ENCODE results near the gene GRID1.

GRID1 gene

DNA sequence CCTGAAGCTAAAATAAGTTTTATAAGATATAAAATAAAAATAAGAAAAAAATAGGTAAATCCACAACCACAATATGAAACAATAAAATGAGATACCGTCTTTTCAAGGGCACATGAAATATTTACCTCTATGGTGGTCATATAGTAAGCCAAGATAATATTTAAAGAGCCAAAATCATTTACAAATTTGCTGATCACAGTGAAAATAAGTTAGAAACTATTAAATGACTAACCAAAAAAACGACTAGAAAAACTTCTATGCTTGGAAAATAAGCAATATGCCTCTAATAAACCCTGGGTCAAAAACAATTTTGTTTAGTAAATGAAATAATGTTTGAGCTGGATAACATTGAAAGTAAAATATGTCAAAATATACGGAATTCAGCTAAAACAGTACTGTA, 535.2 kb downstream of the GRID1 start:
- DNase-seq: no peak

DNA sequence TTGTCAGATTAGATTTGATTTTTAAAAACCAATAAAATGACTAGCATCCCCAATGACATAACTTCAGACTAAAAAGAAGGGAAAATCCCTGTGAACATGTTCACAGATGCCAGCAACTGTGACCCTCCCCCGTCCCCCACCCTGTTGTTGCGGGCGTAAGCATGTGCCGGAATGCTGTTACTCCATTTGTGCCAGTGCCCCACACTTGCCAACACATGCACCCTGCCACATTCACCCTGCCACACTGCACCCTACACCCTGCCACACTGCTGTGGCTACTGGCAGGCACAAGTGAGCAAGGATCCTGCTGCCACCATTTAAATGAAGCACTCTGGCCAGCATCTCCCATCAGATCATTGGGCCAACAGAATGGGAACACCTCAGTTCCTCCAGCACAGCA, 540.2 kb downstream of the GRID1 start:
- no peak for DNase-seq

DNA sequence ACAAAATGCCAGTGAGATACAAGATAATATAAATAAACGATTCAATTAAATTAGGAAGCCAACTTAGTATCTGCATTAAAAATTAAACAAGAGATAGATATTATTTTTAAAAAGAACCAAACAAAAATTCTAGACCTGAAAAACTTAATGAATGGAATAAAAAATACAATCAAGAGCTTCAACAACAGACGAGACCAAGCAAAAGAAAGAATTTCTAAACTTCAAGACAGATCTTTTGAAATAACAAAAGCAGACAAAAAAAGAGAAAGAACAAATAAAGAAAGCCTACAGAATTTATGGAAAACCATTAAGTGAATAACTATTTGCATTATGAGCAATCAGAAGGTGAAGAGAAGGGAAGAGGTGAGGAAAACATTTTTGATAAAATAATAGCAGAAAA, 555.2 kb downstream of the GRID1 start:
- DNase-seq: no peak

DNA sequence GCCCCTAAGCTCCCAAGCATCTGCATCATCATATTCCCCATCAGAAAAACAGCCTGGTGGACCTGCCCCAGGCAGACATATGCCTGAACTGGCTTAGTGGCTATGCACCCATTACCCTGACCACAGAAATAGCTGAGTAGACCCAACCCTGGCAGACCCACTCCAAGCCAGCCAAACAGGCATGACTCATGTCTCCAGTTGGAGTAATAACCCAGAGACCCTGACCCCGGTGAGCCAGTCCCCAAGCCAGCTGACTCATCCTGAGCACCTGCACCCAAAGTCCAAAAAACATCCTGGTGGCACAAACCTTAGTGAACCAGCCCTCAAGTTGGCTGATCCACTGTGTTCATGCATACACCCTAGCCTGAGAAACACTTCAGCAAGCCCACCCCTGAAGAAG, 555.9 kb downstream of the GRID1 start:
- DNase-seq: no peak

DNA sequence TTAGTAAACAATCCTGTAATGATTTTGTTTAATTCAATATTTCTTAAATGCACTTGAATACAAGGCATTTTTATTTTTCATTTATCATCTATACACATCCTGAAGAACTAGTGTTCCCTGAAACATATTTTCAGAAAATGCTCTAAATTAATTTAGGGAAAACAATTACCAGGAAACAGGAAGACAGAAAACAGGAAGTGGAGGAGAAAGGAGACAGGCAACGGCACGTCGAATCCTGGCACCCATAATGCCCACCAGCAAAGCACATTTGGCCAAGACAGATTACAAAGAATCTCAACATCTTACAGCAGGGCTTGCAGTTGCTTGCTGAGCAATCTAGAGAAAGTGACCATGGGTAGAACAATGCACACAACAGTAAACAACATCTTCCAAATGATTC, 571.1 kb downstream of the GRID1 start:
- DNase-seq: no peak

DNA sequence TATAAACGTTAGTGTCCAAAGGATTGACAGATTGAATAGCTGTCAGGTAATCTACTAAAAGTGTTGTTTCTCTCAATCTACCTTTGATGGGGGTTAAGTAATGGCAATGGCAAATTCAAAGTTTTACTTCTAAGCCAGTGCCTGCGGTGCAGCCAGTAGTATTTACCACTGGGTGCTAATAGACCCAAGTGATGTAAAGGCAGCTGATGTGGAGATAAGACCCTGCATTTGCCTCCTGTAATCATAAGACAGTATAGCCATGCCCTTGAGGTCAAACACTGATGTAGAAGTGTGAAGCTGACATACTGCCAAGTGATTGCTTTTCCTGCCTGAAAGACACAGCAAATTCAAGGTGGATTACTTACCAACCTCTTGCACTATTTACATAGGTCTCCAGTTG, 572.0 kb downstream of the GRID1 start:
- no peak for DNase-seq

DNA sequence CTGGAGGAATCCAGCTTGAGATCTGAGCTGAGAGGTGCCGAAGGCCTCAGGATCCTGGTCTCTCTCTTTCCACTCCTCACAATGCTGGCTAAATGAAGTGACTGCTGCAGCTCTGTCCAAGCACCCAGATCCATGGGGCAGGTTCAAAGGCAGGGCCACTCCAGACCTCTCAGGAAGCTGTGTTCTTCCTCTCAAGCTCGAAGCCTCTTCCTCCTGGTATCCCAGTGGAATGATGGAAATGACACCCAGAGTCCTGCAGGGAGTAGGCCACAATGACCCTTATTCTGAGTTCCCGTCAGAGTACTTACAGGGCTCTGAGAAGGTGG, 574.1 kb downstream of the GRID1 start:
- DNase-seq: no peak

DNA sequence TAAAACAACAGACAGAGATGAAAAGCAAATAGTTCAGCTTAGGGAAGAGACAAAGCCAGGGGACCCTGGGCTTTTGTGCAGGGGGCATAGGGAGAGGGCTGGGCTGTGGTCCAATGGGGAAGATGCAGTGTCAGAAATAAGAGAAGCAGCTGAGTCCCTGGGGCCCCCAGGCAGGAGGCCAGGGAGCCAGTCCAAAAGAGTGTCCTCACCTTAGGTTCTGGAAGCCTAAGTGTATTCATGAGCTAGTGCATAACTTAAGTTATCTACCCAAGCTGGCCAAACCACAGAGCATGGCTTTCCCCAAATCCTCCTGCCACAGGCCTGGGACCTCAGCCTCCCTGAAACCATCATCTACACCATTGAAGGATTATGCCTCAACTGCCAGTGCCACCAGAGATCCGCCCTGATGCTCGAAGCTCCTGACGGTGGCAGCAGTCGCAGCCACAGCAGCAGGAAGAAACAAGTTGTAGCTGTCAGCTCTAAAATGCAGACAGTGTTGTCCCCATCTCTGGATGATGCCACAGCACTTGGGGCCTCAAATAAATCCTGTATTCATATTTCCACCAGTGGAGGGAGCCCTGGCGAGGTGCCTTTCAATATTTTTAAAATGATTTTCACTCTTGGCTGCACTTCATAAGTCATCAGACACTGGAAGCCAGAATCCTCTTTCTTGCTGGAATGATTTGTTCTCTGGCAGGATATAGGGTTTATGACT, 574.6 kb downstream of the GRID1 start:
- DNase-seq: no peak

DNA sequence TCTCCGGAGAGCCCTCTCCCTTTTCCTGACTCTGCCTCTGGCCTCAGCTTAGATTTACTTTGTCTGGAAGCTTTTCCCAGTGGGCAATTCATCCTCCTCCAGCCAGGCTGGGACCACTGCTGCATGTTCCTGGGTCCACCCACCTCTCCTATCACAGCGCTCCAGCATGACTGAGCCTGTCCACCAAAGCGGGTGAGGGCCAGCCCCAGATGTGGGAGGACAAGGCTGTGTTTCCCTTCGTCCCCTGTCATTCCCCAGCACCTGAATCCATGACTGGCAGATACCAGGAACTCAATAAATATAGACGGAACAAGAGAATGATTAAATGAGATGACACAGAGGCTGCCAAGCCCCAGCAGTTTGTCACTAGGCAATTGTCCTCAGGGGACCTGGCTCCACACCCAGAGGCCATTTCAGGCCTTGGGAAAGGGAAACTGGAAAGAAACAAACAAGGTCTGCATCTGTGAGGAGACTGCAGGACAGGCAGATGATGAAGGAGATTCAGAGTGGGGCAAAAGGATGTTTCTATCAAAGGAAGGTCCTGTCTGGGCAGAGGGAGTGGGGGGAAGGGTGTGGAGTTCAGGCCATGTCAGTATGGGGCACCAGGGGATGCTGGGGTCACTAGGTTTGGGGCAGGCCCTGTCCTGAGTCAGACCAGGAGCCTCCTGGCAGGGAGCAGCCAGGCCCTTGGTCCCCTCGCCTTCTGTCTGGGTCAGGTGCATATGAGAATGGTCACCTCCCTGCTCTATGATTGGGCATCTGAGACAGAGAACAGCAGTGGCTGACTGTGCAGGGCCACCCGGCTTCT, 576.4 kb downstream of the GRID1 start:
- no peak for DNase-seq

DNA sequence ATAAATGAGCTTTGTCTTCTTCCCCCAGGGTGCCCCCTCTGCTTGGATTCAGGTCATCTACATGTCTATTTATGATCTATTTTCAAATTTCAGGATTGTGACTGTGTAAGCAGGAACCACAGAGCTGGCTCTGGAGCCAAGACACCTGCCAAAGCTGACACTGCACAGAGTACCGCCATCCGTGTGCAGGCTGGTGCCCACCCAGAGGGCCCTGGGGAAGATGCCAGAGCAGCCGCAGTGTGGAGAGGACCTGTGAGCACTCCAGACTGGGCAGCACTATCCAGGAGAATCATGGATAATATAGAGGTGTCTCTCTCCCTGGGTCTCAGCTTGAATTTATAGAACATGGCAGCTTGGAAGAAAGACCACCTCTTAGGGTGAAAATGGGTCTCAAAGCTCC, 577.5 kb downstream of the GRID1 start:
- no peak for DNase-seq

DNA sequence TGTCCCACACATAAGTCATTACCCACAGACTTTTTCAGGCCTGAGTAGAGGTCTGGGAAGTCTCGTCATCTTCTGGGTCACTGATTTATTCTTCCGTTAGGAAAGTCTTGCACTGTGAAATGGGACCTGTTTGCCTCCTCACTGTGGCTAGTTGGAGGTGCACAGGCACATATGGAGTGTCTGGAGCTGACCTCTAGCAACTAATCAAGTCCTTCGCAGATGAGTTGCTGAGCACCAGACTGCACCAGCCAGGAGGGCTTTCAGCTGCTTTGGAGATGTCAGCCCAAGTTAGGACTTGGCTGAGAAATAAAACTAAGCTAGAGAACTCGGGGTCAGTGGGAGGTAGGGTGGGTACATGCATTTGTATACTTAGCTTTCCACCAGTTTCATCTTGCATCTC, 578.0 kb downstream of the GRID1 start:
- DNase-seq: no peak

DNA sequence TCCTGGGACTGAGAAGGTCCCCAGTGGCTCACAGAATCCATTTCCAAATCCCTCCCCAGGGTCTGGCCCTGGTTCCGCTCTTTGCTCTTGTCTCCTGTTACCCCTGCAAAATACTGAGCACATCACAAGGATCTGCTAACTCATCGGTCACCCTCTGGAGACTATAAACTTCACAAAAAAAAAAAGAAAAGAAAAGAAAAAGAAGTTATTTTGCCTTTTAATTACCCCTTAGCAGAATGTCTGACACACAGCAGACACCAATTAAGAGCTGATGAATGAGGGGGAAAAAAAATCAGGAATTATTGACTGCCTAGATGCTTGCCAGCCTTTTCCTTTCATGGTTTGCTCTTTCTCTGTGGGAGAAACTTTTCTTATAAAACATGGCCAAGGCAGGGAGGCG, 578.7 kb downstream of the GRID1 start:
- DNase-seq: no peak

DNA sequence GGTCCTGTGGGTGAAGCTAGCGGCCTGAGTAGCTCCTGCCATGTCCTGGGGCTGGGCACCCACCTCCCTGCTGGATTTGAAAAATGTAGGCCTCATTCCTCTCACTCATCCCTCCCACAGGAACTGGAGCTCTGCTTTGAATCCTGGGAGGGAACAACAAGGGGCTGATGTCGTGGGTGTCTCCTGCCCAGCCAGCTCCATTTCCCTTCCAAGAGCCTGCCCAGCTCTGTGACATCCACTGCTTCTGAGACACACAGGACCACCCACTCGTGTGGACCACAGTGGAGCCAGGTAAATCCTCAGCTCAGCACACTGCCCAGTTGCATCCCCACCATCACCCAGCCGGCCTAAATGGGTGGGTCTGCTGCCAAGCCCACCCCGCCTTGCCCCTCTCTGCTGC, 579.2 kb downstream of the GRID1 start:
- no peak for DNase-seq

DNA sequence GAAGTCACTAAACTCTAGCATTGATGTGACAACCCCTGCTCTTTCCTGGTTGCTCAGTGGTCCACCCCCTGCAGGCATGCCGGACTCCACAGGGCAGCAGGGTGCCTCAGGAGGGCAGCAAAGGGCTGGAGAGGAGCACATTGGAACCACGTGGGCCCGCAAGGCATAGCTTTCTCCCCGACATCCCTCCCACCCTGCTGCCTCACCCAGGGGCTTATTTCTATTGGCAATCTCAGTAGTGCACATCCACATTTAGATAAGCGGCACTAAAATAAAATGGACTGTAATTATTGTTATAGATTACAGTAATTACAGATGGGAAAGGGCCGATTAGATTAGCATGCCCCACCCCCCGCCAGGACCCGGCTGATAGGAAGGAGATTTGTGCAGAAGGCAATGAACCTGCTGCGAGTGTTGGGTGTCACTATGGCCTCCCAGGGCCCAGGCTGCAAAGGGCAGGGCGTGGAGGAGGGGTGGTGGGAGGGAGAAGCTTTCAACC, 580.1 kb downstream of the GRID1 start:
- no peak for DNase-seq

DNA sequence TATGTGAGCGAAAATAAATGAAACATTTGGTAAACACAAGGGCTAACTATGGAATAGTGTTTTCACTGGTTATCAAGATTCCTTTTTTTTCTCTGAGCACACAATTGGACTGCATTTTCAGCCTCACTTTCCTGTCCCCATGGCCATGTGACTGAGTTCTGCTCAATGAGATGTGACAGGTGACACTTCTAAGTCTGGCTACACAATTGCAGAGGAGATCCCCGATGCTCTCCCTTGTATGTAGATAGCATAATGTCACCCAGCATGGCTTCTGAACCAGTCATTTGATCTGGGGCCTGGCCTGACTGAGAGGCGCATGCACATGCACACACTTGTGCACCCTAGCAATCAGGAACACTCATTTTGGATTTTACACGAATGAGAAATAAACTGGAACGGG, 581.8 kb downstream of the GRID1 start:
- DNase-seq: no peak

DNA sequence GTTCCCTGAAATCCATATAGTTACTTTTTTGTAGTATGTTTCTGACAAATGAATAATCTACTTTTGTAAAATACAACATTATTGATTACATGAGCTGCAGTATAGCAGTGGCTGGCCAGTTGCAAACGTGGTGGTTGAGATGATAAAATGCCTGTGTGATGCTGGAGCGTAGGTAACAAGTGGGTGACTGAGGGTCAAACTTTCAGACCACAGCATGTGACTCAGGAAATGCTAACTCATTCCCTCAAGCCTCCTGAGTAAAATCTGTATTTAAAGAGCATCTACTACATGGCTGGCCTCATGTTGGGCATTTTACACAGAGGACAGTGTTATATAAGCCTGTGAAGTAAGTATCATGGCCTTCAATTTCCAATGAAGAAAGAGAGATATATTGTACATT, 585.2 kb downstream of the GRID1 start:
- DNase-seq: no peak

DNA sequence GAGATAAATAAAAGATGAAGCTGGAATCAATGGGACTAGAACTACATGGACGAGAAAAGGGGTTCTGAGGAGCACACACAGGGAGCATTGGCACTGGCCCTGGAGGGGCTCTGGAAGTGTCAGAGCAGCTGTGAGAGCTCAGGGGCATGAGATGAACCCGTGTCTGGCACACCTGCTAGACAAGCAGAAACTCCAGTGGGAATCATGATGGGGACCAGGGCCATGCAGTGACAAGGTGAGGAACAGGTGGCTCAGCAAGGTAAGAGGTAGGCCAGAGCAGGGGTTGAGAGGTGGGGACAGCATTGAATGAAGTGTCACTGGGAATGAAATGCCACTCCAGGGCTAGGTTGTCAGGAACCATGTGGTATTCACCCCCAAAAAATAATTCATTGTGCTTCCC, 588.5 kb downstream of the GRID1 start:
- DNase-seq: no peak

DNA sequence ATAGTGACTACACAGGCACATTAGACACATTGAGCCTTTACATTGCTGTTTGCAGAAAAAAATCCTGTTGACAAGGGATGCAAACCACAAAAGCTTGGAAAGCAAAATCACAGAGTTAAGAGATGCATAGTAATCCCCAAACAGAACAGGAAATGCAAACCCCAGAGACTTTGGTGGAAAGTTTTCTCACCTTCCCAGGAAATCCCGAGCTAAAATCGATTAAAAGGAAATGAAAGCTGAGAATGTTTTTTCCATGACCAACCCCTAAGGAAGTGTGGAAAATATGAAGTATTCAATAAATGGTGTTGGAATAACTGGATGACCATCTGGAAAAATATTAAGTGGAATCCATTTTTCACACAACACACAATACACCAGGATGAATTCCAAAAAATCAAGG, 598.7 kb downstream of the GRID1 start:
- no peak for DNase-seq

DNA sequence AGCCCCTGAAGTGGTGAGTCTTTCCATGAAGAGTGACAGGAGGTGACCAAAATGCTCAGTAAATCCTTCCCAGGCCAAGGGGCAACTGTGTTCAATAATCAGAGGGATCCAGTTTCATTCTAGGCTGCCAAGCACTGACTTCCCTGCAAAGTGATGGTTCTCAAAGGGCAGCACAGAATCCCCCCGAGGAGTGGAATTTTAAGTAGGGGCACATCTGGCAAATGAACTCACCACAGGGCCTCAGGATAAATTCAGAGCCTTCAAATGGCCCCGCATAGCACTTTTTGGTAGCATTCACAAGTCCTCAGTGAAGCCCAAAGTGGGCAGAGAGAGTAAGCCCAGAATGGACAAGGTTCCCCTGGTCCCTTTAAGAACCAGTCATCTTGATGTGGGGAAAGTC, 602.5 kb downstream of the GRID1 start:
- no peak for DNase-seq

DNA sequence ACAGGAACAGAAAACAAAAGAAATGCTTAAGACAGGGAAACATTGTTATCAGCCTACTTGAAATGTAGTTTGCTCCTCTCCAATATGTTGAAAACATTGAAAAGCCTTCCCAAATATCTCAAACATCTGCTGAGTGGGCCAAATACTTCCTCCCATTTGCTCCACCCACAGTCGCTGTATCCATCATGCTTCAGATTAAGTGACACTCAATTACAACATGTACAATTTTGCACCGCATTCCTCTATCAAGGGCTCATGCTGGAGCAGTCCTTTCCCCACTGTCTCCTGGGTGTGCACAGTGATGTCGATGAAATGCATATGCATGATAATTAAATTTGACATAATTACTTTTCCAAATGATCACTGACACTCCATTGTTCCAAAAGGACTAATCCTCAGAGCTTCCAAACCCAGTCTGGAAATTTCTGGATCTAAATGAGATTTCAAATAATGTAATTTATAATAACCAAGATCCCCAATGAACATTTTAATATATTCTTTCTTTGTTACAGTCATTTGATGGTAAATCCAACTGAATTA, 604.6 kb downstream of the GRID1 start:
- no peak for DNase-seq

DNA sequence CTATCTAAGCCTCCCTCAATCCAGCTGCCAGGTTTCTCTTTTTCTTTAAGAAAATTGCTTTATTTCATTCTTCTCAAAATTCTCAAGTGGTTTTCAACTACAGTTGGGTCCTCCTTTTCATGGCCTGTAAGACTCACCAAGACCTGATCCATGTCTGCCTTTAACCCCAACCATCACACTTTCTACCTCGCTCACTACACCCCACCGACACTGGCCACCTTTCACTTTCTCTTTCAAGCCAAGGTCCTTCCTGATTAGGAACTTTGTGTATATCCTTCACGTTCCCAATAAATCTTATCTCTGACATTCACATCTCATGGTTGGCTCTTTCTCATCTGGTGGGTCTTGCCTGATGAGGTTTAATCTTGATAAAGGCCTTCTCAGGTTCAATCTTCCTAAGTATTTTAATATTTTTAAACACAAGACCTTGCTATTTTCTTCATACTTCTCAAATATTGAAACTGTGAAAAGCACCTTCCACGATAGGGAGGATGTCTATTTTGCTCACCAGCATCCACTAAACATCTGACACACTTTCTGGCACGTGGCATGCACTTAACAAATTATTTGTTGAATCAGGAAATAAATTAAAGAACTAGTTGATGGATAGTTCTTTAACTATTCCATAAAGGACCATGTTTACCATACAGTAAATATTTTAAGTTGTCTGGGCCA, 624.8 kb downstream of the GRID1 start:
- DNase-seq: peak in 1 of 2 donors; percentile 16

DNA sequence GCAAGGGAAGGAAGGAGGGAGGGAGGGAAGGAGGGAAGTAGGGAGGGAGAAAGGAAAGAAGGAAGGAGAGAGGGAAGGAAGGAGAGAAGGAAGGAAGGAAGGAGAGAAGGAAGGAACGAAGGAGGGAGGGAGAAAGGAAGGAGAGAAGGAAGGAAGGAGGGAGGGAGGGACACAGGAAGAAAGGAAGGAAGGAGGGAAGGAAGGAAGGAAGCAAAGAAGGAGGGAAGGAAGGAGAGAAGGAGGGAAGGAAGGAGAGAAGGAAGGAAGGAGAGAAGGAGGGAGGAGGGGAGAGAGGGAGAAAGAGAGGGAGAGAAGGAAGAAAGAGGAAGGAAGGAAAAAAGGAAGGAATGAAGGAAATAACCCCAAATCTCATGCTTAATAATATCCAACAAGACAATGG, 630.6 kb downstream of the GRID1 start:
- DNase-seq: no peak

DNA sequence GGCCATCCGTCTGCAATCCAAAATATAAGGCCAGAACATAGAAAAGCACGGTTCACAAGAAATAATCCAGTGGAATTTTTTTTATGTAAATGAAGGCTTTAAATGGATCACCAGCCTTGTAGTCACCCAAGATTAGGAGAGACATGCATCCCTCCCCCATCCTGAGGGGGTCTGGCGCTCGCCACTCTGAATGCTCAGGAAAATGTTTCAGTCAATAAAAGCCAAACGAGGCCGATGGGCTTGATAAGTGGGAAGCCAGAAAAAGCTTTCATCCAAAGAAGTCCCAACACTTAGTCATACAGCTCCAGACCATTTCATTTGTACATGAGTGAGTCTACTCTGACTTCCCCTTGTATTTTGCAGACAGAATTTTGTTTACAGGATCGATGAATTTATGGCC, 631.8 kb downstream of the GRID1 start:
- DNase-seq: no peak

DNA sequence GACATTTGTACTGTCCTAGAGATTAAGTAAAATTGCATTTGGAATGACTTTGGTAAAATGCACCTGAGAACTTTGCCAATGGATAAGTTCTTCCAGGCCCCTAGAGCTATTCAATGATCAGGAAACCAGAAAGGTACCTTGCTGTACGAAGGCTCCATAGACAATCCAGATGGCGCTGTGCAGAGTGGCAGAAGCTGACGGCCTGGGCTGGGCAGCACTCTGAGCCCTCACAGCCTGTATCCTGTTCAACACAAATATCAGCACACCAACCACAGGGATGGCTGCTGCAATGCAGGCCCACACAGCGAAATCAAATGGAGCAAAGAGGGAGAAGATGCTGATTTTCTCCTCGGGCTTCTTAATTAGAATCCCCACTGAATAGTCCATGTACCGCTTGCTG, 642.4 kb downstream of the GRID1 start:
- no peak for DNase-seq

All from CD4-positive, alpha-beta T cell treated with Interleukin-1 beta for 1 hour (primary cell).